Ramos (cell line): Measurements from ENCODE around the gene CCDC6.

Experiments
- in situ Hi-C: fragments of 300-500 bp; cut with MboI; formaldehyde crosslinking; loops from one replicate; pipeline ENCODE4 v1.14.3; 2022; ENCODE audit warnings: low sequenced_read_pairs; ENCODE audit not compliant: unreplicated experiment

CCDC6 gene

DNA sequence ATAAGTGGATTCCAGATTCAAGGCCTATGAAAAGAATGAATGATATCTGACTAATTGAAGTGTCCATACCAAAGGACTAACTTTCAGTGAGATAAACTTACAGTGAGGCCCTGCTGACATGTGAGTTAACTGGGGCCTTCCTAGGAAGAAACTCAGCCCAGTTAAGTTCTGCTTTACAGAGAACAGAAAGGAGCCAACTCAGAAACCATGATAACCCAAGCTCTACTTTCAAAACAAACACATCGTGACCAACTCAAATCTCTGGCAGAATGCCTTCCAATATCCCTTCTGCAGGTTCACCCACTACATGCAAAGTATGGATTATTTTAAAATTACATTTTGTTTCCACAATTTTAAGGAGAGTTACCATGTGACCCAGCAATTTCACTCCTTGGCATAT lies 77.3 kb downstream of the CCDC6 start:
- in situ Hi-C loops, result loop anchor here (25.0 kb wide), 2 partner anchors 383 to 1042 kb away; no protein-coding TSS in a partner anchor

DNA sequence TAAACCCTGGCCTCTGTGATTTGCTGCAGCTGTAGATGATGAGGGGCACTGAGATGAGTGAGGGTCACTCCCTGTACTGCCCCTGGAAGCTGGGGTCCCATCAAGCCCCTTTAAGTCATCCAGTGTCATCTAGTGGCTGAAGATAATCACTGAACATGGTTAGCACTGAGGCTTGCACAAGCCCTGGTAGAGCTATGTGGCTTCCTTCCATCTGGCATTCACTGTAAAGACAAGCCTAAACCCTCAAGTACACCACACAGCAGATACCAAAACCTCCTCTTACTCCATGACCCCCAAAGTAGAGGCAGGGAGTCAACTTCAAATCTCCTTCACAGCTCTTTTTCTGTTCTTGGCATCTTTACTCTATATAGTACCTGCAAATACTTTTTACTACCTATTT lies 80.4 kb downstream of the CCDC6 start:
- in situ Hi-C loops, result loop anchor here (25.0 kb wide), 2 partner anchors 386 to 1039 kb away; no protein-coding TSS in a partner anchor

DNA sequence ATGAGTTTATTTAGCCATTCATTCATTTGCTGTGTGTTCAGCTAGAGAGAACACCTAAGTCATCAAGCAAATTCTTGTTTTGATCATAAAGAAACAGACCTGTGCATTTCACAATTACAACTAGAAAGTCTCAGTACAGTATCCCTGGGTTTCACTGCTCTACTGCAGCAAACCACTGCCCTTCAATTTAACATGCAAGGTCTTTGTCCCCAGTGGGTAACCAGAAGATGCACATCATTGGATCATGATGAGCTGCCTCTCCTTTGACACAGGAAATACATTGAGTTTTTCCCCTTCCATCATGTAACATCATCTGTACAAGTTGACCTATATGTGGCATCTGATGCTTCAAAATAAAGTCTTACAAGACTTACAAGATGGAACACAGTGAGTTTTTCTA lies 82.6 kb downstream of the CCDC6 start:
- in situ Hi-C loops, result loop anchor here (25.0 kb wide), 1 partner anchor 964 kb away; the partner anchor contains the start of gene CDK1

DNA sequence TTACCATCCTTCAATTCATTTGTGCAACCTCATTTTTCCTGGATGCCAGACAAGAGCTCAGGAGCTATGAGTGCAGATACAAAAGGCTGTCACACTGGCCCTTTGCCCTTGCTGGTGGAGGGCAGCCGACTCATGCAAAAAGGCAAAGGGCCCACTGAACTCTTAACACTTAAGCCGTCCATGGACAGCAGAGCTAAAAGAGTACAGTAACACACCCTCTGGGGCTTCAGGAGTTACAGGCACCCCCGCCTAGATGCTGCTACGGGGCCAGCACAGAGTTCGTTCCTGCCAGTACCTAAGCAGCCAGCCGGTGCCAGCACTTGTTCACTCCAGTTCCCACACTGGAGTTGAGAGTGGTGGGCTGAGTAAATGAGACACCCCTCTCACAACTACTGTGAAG lies 83.2 kb downstream of the CCDC6 start:
- in situ Hi-C loops, result loop anchor here (25.0 kb wide), 1 partner anchor 964 kb away; the partner anchor contains the start of gene CDK1

DNA sequence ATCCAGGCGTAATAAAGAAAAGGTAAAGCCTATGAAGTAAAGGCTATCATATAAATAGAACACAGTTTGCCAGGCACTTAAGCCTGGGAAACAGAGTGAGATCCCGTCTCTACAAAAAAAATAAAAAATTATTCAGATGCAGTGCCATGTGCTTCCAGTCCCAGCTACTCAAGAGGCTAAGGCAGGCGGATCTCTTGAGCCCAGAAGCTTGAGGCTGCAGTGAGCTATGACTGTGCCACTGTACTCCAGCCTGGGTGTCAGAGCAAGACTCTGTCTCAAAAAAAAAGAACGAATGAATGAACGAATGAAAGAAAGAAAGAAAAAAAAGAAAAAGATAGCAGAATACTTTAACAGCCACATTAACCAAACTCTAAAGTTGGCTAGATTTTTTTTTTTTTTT lies 85.9 kb downstream of the CCDC6 start:
- in situ Hi-C loops, result loop anchor here (25.0 kb wide), 1 partner anchor 967 kb away; the partner anchor contains the start of gene CDK1

DNA sequence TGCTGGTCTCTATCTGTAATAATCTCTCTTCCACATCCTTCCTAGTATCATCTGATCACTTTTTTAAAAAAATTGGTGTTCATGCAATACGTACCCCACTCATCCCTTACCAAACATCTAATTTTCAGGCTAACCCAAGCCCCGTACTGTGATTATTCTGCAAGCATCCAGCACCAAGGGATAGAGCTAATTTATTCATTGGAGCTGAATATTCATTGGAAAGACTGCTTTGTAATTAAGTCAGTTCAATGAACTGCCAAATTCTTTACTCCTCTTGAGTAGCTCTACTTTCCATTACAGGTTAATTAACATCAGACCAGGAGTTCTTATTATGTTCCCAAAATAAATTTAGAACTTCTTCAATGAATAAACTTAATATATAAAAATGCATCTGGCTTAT lies 86.7 kb downstream of the CCDC6 start:
- in situ Hi-C loops, result loop anchor here (25.0 kb wide), 1 partner anchor 968 kb away; the partner anchor contains the start of gene CDK1

DNA sequence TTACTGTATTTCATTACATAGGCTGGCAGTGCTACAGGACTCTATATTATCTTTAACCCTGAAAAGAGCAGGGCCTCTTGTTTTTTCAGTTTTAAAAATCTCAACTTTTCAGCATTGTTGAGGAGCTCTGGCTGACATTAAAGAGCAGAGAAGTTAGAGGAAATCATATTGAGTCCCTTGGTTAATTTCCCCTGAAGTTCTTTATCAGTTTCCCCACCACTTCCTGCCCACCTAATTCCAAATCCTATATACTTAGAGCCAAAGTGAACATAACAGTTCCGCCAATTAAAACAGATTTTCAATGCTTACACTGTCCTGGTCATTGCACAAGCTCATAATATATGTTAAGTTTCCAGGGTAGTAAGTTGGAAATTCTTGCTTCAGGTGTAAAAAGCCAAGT lies 87.1 kb downstream of the CCDC6 start:
- in situ Hi-C loops, result loop anchor here (25.0 kb wide), 1 partner anchor 968 kb away; the partner anchor contains the start of gene CDK1

DNA sequence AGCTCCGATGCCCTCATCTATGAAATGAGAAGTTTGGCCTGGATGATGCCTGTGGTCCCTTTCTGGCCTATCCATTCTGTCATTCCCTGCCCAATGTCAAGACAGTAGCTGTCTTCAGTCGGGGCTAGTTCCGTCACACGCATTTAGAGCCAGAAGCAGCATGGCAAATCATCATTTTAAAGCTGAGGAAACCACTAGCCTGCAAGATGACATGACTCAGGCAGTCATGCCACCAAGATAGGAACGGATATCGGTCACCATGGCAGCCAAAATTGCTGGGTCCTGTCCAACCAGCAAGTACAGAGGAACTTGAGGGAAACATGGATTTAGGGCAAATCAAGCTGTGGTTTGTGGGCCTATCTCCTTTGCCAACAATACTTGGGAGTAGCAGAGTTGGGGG lies 88.6 kb downstream of the CCDC6 start:
- in situ Hi-C loops, result loop anchor here (25.0 kb wide), 1 partner anchor 970 kb away; the partner anchor contains the start of gene CDK1

DNA sequence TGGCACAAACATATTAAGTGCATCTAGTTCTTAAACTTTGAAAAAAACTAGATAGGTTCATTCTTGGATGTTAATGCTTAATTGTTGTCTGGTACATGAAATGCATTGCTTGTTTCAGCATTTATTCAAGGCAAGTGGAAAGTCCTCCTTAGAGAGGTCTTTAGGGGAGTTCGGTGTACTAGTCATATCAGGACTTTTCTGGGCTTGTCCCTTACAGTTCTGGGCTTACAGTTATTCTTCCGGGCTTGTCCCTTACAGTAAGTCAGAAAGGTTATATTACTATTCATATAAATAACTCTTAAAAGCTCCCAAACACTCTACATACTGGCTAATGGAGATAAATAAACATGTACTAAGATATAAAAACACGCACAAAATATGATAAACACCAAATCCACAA lies 91.5 kb downstream of the CCDC6 start:
- in situ Hi-C loops, result loop anchor here (25.0 kb wide), 1 partner anchor 972 kb away; the partner anchor contains the start of gene CDK1

DNA sequence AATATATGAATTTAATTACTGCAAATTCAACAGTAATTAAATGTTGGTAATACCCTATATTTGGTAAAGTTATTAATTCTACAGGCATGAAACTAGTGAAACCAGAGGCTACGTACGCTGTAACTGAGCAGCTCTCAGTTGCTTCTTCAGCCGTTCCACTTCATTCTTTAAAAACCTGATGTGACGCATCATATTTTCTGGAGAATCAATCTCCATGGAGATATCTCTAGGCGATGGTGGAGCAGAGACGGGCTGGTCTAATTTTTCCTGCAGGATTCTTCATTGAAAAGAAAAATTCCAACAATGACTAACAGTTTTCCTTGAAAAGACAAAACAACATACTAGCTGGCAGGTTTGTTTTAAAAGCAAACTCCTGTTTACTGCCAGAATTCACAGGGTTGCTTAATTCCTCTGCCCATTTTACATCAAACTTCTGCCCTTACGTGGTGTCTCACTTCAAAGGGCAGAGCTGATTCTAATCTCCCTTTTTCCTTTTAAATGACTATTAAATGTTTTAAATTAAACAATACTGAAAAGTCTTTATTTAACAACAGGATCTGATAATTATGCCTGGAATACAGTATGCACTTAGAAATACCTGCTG lies 93.7 kb downstream of the CCDC6 start:
- in situ Hi-C loops, result loop anchor here (25.0 kb wide), 1 partner anchor 975 kb away; the partner anchor contains the start of gene CDK1

DNA sequence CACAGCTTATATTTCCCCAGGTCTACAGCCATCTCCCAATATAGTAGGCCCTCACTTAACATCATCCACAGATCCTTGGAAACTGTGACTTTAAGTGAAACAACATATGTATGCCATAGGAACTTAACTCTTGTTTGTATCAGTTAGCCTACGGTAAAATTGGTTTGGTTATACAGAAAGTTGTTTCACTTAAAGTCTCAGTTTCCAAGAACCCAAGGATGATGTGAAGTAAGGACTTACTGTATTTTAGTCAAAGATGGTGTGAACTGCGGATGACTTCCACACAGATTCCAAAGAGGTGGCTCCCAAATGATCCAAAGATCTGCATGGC lies 96.7 kb downstream of the CCDC6 start:
- in situ Hi-C loops, result loop anchor here (25.0 kb wide), 1 partner anchor 978 kb away; the partner anchor contains the start of gene CDK1

DNA sequence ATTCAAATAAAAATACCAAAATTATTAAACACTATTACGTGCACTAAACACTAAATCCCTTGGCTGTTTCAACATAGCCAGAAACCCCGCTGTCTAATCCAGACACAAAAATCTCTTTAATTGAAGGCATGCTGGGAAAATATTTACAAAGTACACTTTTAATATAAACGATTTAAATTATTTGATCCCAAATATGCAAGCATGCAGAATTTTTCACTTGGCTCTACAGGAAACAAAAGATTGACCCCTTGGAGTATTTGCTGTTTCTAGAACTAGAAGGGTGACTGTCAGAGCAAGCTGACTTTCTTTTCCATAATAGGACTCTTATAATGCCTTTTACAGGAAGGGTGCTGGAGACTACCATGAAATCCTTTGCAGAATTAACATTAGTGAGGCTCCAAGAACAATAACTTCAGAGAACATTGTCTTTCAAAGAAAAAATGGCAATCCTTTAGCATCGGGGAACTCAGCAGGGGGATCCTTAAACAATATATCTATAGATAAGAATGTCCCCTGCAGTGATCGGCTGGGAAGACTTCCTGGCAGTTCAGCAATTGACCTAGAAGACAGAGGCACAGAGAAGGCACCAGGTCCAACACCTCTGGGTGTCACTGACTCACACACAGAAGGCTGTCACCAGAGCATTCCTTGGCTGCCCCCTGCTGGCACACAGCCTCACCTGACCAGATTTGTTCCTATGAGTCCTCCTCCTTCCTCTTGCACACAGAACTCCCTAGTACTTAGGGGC lies 97.3 kb downstream of the CCDC6 start:
- in situ Hi-C loops, result loop anchor here (25.0 kb wide), 1 partner anchor 978 kb away; the partner anchor contains the start of gene CDK1

DNA sequence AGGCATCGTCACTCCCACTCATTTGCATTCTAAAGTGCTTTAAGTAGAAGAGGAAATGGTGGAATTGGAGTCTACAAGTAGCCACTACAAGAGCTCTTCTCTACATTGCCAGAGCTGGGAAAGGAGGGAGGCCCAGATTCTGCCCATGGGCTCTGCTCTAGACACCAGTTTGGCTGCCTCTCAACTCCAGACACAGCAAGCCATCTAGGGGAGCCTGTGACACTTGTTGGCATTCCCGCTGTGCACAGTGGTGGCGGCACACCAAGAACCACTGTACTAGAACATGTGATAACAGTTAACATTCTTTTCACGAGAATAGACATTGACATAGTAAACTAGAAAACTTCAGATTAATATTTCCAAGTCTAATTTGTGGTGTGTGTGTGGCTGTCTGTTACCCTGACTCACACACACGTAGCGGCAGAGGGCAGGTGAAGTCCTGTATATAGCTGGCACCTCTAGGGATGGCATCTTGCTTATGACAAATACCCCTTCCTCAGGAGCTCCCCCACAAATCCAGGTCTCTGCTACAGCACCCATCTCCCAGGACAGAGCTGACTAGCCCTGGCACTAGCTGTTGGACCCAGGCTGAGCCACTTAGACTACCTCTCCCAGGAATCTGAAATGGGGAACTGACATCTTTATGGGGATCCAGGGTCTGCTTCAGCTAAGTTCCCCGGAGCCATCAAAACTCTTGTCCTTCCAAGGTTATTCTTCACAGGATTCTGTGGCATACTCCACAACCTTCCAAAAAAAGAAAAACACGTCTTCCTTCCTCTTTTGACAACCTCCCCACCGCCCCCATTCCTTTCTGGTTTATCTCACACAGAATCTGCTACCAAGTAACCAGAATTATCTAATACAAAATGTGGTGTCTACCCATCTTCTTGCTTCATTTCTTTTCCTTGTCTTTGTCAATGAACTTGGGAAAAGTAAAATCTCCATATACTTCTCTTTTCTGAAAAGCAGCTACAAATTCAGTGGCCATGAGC lies 98.4 kb downstream of the CCDC6 start:
- in situ Hi-C loops, result loop anchor here (25.0 kb wide), 1 partner anchor 979 kb away; the partner anchor contains the start of gene CDK1

DNA sequence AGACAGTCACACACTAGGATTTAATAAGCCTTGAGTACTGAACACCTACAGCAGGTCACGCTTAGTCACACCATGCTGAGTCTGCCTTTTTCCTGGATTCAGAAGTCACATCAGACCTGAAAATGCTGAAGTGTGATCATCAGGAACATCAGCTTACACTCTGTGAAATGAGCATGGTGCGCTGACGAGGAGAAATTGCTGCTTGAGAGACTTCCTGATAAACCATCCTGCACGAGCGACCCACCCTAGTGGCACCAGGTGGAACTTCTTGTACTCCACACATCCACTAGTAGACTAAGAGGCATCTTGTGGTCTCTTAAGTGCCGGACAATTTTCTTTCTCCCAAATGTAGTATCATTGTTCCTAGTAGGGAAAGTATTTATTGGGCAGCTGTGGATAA lies 101.3 kb downstream of the CCDC6 start:
- in situ Hi-C loops, result loop anchor here (25.0 kb wide), 1 partner anchor 982 kb away; the partner anchor contains the start of gene CDK1

DNA sequence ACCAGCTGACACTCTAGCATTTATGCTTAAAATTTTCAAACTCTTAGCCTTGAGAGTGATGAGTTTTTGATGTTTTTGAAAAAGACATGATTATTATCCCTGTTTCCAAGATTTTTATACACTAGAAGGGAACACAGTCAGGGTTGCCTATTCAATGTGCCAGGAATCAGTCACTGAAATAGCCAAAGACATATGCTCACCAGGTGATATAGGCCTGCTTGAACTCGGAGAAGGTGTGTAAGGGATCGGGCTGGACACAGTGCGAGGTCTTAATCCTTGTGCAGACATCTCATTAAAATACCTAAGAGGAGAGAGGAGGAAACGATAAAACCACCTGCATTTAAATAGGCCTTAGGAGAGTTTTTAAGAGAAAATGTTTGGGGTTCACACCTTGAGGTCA lies 102.1 kb downstream of the CCDC6 start:
- in situ Hi-C loops, result loop anchor here (25.0 kb wide), 1 partner anchor 983 kb away; the partner anchor contains the start of gene CDK1

DNA sequence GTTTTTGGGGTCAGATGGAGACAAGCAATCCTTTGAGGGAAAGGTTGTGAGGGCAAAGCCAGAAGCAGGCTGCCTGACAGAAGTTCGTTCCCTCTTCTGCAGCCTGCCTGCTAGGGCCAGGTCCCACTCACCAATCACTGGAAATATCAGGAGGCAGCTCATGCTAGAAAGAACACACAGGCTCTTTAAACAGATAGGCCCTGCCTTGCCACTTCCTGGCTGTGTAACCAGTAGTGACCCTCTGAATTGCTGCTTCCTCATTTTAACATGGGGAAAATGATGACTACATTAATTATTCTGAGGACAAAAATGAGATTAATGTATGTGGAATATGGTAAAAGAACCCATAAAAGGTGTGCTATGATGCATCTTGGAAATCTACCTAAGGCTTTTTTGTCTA lies 102.6 kb downstream of the CCDC6 start:
- in situ Hi-C loops, result loop anchor here (25.0 kb wide), 1 partner anchor 984 kb away; the partner anchor contains the start of gene CDK1

DNA sequence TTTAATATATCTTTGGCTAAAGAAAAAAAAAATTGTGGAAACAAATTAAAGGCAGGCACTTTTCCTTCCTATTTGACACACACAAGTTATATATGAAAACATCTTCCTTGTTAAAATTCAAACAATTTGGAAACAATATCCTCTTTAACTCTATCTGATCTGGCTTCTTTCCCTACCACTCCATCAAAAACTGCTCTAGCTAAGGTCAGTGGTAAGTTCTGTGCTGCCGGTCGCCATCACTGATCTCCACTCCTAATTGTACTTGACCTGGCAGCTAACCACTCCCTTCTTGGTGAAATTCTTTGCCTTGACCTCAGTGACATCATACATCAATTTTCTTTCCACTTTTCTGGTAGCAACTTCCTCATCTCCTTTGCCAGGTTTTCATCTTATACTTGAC lies 105.2 kb downstream of the CCDC6 start:
- in situ Hi-C loops, result loop anchor here (25.0 kb wide), 1 partner anchor 986 kb away; the partner anchor contains the start of gene CDK1

DNA sequence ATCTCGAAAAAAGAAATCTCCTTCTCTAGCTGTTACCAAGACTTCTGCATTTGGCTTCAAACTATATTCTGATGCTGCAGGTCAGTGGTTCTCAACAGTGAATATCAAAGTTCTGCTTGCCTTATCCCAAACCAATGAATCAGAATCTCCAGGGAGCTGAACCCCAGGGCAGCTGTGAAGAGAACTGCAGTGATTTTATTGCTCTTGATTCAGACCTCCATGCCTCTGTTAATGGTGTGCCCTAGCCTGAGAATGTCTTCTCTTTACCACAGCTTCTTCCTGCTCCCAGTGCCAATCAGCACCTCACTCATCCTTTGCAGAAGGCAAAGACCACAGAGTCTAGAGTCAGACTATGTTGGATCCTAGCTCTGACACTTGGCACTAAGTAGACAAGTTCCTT lies 106.9 kb downstream of the CCDC6 start:
- in situ Hi-C loops, result no loop called here

DNA sequence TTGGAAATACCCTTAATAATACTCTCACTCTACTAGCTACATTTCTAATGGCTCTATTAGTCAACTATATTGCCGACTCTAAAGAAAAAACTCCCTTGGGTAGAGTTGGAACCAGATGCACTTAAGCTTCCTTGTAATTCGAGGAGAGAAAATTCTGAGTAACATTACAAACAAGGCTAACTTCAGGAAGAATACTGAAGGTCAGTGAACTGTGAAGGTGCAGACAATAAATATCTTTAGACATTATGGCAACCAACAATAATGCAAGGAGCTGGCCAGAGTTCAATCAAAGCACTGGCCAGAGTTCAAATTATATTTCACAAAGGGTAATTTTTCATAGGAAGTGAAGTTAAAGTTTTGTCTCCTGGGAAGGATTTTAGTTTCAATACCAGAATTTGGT lies 112.4 kb downstream of the CCDC6 start:
- in situ Hi-C loops, result no loop called here

DNA sequence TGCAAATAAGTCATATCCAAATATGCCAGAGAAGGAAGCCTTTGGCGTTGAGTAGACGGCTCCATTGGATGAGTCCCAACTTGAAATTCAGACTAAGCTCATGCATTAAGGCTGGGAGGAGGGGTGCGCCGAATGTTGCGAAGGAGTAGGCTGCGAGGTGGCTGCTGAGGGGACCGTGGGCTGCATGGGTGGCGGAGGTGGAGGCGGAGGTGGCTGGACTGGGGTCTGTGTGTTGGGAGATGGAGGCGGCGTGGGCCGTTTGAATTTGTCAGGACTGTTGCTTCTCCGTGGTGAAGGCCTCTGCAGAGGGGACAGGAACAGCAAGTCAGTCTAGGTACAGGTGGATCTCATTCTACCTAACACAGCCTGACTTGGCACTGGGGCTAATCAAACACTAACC lies 113.5 kb downstream of the CCDC6 start:
- in situ Hi-C loops, result no loop called here
